GM12878 (cell line): ENCODE data around the gene CAMTA1. TPM values are rescaled to one million over a fixed set of nuclear protein-coding genes. Genes with fewer than 3 reads are reported as not detected.

Experiments
- ATAC-seq: fragments of 200-7000 bp; cut with Tn5 transposase; 3 replicates; pipeline ENCODE4 v1.9.1; 2020; ENCODE audit warnings: mild to moderate bottlenecking, moderate library complexity
- BruUV-seq: library from RNA; stranded (reverse); fragments of 400-500 nt; replicated peaks from 2 replicates; lab custom pipeline; 2021; lab: Mats Ljungman, UMichigan
- CTCF ChIA-PET: fragments of 300-600 bp; sonication (Branson Sonifier 250); formaldehyde crosslinking; extraction: SDS; loops from one replicate; lab custom pipeline; 2021; ENCODE audit warnings: inconsistent platforms; lab: Yijun Ruan, JAX
- POLR2A ChIA-PET: fragments of 350-600 bp; formaldehyde crosslinking; extraction: SDS; loops from one replicate; lab custom pipeline; 2021; ENCODE audit warnings: inconsistent platforms; lab: Charles Lee
- RAD21 ChIA-PET: fragments of 300-600 bp; sonication (Branson Sonifier 250); formaldehyde crosslinking; loops from one replicate; lab custom pipeline; 2023; ENCODE audit warnings: antibody characterized with exemption; ENCODE audit not compliant: unreplicated experiment; lab: Charles Lee
- SMC1A ChIA-PET: fragments of 300-600 bp; sonication (Branson Sonifier 250); formaldehyde crosslinking; loops from one replicate; lab custom pipeline; 2023; ENCODE audit not compliant: unreplicated experiment, uncharacterized antibody; lab: Charles Lee
- DNase-seq: peaks from one replicate; pipeline ENCODE4 v3.0.0-alpha.2; 2011; ENCODE audit warnings: low read depth, low spot score
- FAIRE-seq: peaks from 3 replicates; lab custom pipeline; 2011; peaks lifted over from hg19 to GRCh38; lab: Jason Lieb, UNC
- H2AFZ ChIP-seq: 2 replicates; pipeline ENCODE4 v1.6.0; 2011; ENCODE audit warnings: low read depth, low read length, control low read depth; ENCODE audit not compliant: control insufficient read depth
- H3K27ac ChIP-seq: 2 replicates; pipeline ENCODE4 v1.5.1; 2011; ENCODE audit warnings: control low read depth; ENCODE audit not compliant: control insufficient read depth, insufficient read depth
- H3K27me3 ChIP-seq, 2 experiments: replicated peaks in 1 of 2; 2 replicates each; pipeline versions ENCODE4 v1.6.0 to v1.6.1; 2011; ENCODE audit warnings: low read length in 1 of 2; ENCODE audit not compliant: control insufficient read depth in 2 of 2, insufficient read depth in 2 of 2
- H3K36me3 ChIP-seq, 2 experiments: 2 replicates each; pipeline ENCODE4 v1.5.1; 2011; ENCODE audit warnings: low read length in 1 of 2; ENCODE audit not compliant: control insufficient read depth in 2 of 2, insufficient read depth in 2 of 2
- H3K4me1 ChIP-seq: 2 replicates; pipeline ENCODE4 v1.6.1; 2011; ENCODE audit warnings: mild to moderate bottlenecking, low read length, moderate library complexity, mixed read lengths; ENCODE audit not compliant: control insufficient read depth, insufficient read depth
- H3K4me2 ChIP-seq: 2 replicates; pipeline ENCODE4 v1.6.0; 2011; ENCODE audit warnings: control low read depth; ENCODE audit not compliant: control insufficient read depth, insufficient read depth
- H3K4me3 ChIP-seq: fragments of 200-600 bp; sonication (generic); 2 replicates; pipeline ENCODE4 v1.5.1; 2016
- H3K79me2 ChIP-seq: 2 replicates; pipeline ENCODE4 v1.6.0; 2011; ENCODE audit warnings: low read length; ENCODE audit not compliant: control insufficient read depth, insufficient read depth
- H3K9ac ChIP-seq: 2 replicates; pipeline ENCODE4 v1.8.0; 2011; ENCODE audit warnings: low read length, control low read depth, mixed read lengths; ENCODE audit not compliant: control insufficient read depth, insufficient read depth
- H3K9me3 ChIP-seq: replicated peaks from 3 replicates; pipeline ENCODE4 v1.5.1; 2011; ENCODE audit warnings: mild to moderate bottlenecking, low read length; ENCODE audit not compliant: control insufficient read depth, insufficient read depth
- H4K20me1 ChIP-seq: 2 replicates; pipeline ENCODE4 v1.6.0; 2011; ENCODE audit not compliant: control insufficient read depth, insufficient read depth
- RB1 ChIP-seq: fragments of 450-650 bp; formaldehyde crosslinking; IDR thresholded peaks from 2 replicates; pipeline ENCODE4 v1.6.1; 2017; ENCODE audit warnings: mild to moderate bottlenecking, borderline replicate concordance
- WGBS: methylation state at CpG from one replicate; pipeline ENCODE4 v1.1.6; 2016; ENCODE audit warnings: low lambda C conversion rate; ENCODE audit not compliant: insufficient replicate concordance, insufficient coverage; ENCODE audit errors: missing lambda C conversion rate; 5-methylcytosine and 5-hydroxymethylcytosine counted together
- in situ Hi-C: fragments of 300-500 bp; cut with MboI; formaldehyde crosslinking; loops from 9 replicates; pipeline ENCODE4 v1.14.3; 2018; ENCODE audit warnings: mixed read lengths
- intact Hi-C: fragments of 100-400 bp; cut with micrococcal nuclease; formaldehyde crosslinking; loops from one replicate; pipeline ENCODE4 v1.14.2; 2022; ENCODE audit not compliant: unreplicated experiment
- polyA plus RNA-seq, 11 experiments: library from polyadenylated mRNA; depleted of rRNA in 4 of 11; unstranded in 6 of 11; stranded (reverse) in 5 of 11; fragments of >200 nt; fragmentation: Nextera tagmentation in 4 of 11; fragmentation: Illumina TruSeq in 1 of 11; extraction: Ambion mirVana in 4 of 11; extraction: Trizol in 1 of 11; gene quantifications; 1 replicate in 1 of 11; 2 replicates in 10 of 11; pipeline versions ENCODE4 v1.2.1 to v1.2.3, GENCODE V29; 2011 to 2016; ENCODE audit warnings: inconsistent platforms in 2 of 11, missing spikeins in 2 of 11, low read depth in 1 of 11
- total RNA-seq, 4 experiments: library from RNA; depleted of rRNA in 3 of 4; stranded (reverse); fragments of >200 nt in 3 of 4; fragmentation: Illumina TruSeq in 1 of 4; extraction: Trizol in 1 of 4; gene quantifications; 2 replicates each; pipeline versions ENCODE4 v1.2.1 to v1.2.3, GENCODE V29; 2013 to 2021
- TF ChIP-seq, protein P1 (sequence below), 3 experiments: IDR thresholded peaks in 2 of 3; conservative IDR thresholded peaks in 1 of 3; 2 replicates each; pipeline ENCODE4 v1.5.1; 2011; ENCODE audit warnings: low read depth in 3 of 3, low read length in 3 of 3, mild to moderate bottlenecking in 3 of 3, control low read depth in 2 of 3, moderate library complexity in 2 of 3, inconsistent platforms in 1 of 3, mixed read lengths in 1 of 3; ENCODE audit not compliant: control insufficient read depth in 2 of 3, insufficient read depth in 1 of 3; ENCODE audit errors: extremely low read depth in 1 of 3
- TF ChIP-seq, protein P2 (sequence below): fragments of 450-650 bp; IDR thresholded peaks from 2 replicates; pipeline ENCODE4 v1.6.1; 2018; ENCODE audit warnings: mild to moderate bottlenecking, low read depth, moderate library complexity; ENCODE audit not compliant: partially characterized antibody

CAMTA1 gene
- total and polyA plus RNA-seq, 10 of the 15 experiments (the other 5 are each of a cell fraction or from before 2014, with no cell fraction given), result 37.7 to 148 (median 76.4) TPM

DNA sequence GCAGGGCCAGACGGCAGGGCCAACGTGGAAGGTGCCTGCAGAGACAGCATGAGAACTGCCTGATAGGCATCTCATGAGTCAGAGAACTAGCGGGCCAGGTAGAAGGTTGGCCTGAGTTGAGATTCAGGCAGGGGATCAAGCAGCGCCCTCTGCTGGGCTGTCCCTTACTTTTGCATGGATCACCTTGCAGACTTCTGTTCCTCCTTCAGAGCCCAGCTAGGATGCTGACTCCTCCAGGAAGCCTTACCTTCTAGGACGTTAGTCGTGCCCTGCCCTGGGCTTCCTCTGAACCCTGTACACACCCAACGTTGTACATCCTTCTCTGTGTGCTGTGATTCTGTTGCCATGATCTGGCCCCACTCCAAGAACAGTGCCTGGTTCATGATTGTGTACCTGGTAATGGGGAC, 754.5 kb downstream of the CAMTA1 start:
- DNase-seq, result no peak
- H3K4me2 ChIP-seq, result no peak overlapping the region
- 20% methylated on average over 7 of the region's 7 CpGs for WGBS
- H4K20me1 ChIP-seq, result no peaks in the 10 kb centered on the region
- no peak for FAIRE-seq
- ChIA-PET RAD21 (interaction anchor here (0.6 kb wide), 1 partner anchor 128 kb away, joined by 3 read pairs; no protein-coding TSS in a partner anchor), POLR2A (no interaction called here), SMC1A (no interaction called here), CTCF (interaction anchor here (1.0 to 1.4 kb wide), 2 partner anchors 9 to 136 kb away, joined by 3 to 4 read pairs; no protein-coding TSS in a partner anchor)
- no peaks in the 10 kb centered on the region for H3K27me3 ChIP-seq
- no peaks in the 10 kb centered on the region for H3K9me3 ChIP-seq
- no peak overlapping the region for H3K27ac ChIP-seq
- H3K4me1 ChIP-seq, result no peaks in the 10 kb centered on the region
- in situ Hi-C loops, result no loop called here
- no TSS peak for BruUV-seq
- no peaks in the 10 kb centered on the region for H3K79me2 ChIP-seq
- no peak for ATAC-seq
- intact Hi-C loops, result no loop called here
- H3K4me3 ChIP-seq, result no peak overlapping the region
- H2AFZ ChIP-seq, result no peak overlapping the region
- TF ChIP-seq, protein P1, sequence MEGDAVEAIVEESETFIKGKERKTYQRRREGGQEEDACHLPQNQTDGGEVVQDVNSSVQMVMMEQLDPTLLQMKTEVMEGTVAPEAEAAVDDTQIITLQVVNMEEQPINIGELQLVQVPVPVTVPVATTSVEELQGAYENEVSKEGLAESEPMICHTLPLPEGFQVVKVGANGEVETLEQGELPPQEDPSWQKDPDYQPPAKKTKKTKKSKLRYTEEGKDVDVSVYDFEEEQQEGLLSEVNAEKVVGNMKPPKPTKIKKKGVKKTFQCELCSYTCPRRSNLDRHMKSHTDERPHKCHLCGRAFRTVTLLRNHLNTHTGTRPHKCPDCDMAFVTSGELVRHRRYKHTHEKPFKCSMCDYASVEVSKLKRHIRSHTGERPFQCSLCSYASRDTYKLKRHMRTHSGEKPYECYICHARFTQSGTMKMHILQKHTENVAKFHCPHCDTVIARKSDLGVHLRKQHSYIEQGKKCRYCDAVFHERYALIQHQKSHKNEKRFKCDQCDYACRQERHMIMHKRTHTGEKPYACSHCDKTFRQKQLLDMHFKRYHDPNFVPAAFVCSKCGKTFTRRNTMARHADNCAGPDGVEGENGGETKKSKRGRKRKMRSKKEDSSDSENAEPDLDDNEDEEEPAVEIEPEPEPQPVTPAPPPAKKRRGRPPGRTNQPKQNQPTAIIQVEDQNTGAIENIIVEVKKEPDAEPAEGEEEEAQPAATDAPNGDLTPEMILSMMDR (IDR thresholded peaks at IDR 0.05 in 2 of 3, conservative IDR thresholded peaks at IDR 0.05 in 1 of 3; ENCODE audit: control insufficient read depth in 2 of 3, extremely low read depth in 1 of 3, insufficient read depth in 1 of 3, low read depth in 3 of 3, low read length in 3 of 3), result peak; percentile 31 to 37 (median 32); a peak in 5 of 6 replicates
- TF ChIP-seq, protein P2, sequence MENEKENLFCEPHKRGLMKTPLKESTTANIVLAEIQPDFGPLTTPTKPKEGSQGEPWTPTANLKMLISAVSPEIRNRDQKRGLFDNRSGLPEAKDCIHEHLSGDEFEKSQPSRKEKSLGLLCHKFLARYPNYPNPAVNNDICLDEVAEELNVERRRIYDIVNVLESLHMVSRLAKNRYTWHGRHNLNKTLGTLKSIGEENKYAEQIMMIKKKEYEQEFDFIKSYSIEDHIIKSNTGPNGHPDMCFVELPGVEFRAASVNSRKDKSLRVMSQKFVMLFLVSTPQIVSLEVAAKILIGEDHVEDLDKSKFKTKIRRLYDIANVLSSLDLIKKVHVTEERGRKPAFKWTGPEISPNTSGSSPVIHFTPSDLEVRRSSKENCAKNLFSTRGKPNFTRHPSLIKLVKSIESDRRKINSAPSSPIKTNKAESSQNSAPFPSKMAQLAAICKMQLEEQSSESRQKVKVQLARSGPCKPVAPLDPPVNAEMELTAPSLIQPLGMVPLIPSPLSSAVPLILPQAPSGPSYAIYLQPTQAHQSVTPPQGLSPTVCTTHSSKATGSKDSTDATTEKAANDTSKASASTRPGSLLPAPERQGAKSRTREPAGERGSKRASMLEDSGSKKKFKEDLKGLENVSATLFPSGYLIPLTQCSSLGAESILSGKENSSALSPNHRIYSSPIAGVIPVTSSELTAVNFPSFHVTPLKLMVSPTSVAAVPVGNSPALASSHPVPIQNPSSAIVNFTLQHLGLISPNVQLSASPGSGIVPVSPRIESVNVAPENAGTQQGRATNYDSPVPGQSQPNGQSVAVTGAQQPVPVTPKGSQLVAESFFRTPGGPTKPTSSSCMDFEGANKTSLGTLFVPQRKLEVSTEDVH, result no peak
- no peak for TF ChIP-seq RB1
- H3K9ac ChIP-seq, result no peak overlapping the region
- no peaks in the 10 kb centered on the region for H3K36me3 ChIP-seq
